Tibial artery (tissue), 4 donors: ENCODE measurements around the gene GLP2R.

Source experiments
- DNase-seq, 2 donors: peaks; one replicate each; pipeline ENCODE4 v3.0.0-alpha.2; 2019
- H3K27ac ChIP-seq, 2 donors: fragments of 200-600 bp; sonication (generic) in 1 of 2; 1 replicate in 1 of 2; 2 replicates in 1 of 2; pipeline ENCODE4 v1.5.1; 2018 to 2019; ENCODE audit warnings: mild to moderate bottlenecking in 1 of 2
- H3K27me3 ChIP-seq, 2 donors: fragments of 200-600 bp; sonication (generic) in 1 of 2; one replicate each; pipeline versions ENCODE4 v1.5.1 to v1.6.0; 2016 to 2019
- H3K36me3 ChIP-seq, 3 donors: fragments of 200-600 bp; sonication (generic) in 2 of 3; one replicate each; pipeline ENCODE4 v1.5.1; 2016 to 2019; ENCODE audit warnings: mild to moderate bottlenecking in 2 of 3
- H3K4me1 ChIP-seq, 4 donors: fragments of 200-600 bp; sonication (generic) in 2 of 4; 1 replicate in 3 of 4; 2 replicates in 1 of 4; pipeline ENCODE4 v1.5.1; 2016 to 2019
- H3K4me3 ChIP-seq, 2 donors: fragments of 200-600 bp; sonication (generic) in 1 of 2; 1 replicate in 1 of 2; 2 replicates in 1 of 2; pipeline ENCODE4 v1.5.1; 2018 to 2019; ENCODE audit warnings: mild to moderate bottlenecking in 2 of 2
- H3K9me3 ChIP-seq, 3 donors: fragments of 200-600 bp; sonication (generic) in 1 of 3; one replicate each; pipeline ENCODE4 v1.5.1; 2016 to 2019
- CTCF ChIP-seq, 2 experiments: fragments of 200-600 bp in 1 of 2; fragments of 450-650 bp in 1 of 2; IDR thresholded peaks; one replicate each; pipeline ENCODE4 v1.5.1; 2017 to 2019; ENCODE audit warnings: antibody characterized with exemption in 2 of 2, mild to moderate bottlenecking in 1 of 2, moderate library complexity in 1 of 2
- intact Hi-C: fragments of 100-400 bp; cut with DNase I; formaldehyde crosslinking; loops from one replicate; pipeline ENCODE4 v1.15.0; 2023; ENCODE audit warnings: low total_unique reads

The GLP2R gene

DNA sequence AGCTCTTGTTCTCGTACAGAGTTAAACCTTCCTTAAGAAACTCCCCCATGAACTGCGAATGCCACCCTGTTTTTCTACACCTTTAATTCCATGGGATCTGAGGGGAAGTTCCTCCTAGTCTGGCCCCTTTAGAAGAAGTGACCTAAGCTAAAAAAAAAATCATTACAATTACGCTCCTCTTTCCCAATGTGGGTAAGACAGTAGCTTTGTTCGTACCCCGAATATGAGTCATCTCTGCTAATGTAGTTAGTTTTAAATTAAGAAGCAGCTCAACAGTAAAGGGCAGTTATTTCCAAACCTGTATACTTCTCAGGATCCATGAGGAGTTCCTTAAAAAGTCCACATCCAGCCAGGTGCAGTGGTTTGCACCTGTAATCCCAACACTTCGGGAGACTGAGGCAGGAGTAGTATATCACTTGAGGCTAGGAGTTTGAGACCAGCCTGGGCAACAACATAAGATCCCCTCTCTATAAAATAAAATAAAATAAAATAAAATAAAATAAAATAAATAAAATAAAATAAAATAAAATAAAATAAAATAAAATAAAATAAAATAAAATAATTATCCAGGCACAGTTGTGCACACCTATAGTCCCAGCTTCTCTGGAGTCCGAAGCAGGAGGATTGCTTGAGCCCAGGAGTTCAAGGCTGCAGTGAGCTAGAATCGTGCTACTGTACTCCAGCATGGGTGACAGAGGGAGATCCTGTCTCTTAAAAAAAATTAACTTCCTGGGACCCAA is 53.2 kb downstream of the GLP2R start:
- Histone ChIP-seq H3K9me3 (peaks cover 0 to 18% (median 11%) of the 10 kb centered on the region in 3 donors), H3K4me1 (peaks cover 0 to 14% (median 0%) of the 10 kb centered on the region in 4 donors), H3K27ac (no peak overlapping the region), H3K27me3 (no peaks in the 10 kb centered on the region), H3K4me3 (no peak overlapping the region), H3K36me3 (no peaks in the 10 kb centered on the region)
- DNase-seq = no peak
- TF ChIP-seq CTCF (IDR thresholded peaks at IDR 0.05) = no peak
- intact Hi-C loops = no loop called here

GRCh38 chr17:9880582-9880999 is 54.9 kb downstream of the GLP2R start:
- Histone ChIP-seq H3K4me1 (peaks cover 0 to 7% (median 0%) of the 10 kb centered on the region in 4 donors), H3K27me3 (no peaks in the 10 kb centered on the region), H3K27ac (no peak overlapping the region), H3K36me3 (no peaks in the 10 kb centered on the region), H3K4me3 (no peak overlapping the region), H3K9me3 (peaks cover 0 to 18% (median 11%) of the 10 kb centered on the region in 3 donors)
- intact Hi-C loops = no loop called here
- no peak for TF ChIP-seq CTCF (IDR thresholded peaks at IDR 0.05)
- DNase-seq = no peak

DNA sequence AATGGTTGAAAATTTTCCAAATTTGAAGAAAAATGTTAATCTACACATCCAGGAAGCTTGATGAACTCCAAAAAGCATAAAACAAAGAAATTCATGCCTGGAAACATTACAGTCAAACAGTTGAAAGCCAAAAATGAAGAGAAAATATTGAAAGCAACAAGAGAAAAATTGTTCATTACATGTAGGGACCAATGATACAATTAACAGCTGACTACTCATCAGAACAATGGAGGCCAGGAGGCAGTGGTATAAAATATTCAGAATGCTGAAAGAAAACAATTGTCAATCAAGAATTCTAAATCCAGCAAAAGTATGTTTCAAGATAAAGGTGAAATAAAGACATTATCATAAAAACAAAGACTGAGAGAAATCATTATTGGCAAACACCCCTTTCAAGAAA is 57.7 kb downstream of the GLP2R start:
- H3K36me3 ChIP-seq = no peaks in the 10 kb centered on the region
- DNase-seq = no peak
- no peak overlapping the region for H3K4me3 ChIP-seq
- H3K27me3 ChIP-seq = no peaks in the 10 kb centered on the region
- H3K9me3 ChIP-seq = peaks cover 0 to 18% (median 11%) of the 10 kb centered on the region in 3 donors
- H3K4me1 ChIP-seq = no peaks in the 10 kb centered on the region
- H3K27ac ChIP-seq = no peak overlapping the region
- intact Hi-C loops = no loop called here
- no peak for TF ChIP-seq CTCF (IDR thresholded peaks at IDR 0.05)

GRCh38 chr17:9886141-9886930 is 60.6 kb downstream of the GLP2R start:
- Histone ChIP-seq H3K36me3 (no peaks in the 10 kb centered on the region), H3K27me3 (no peaks in the 10 kb centered on the region), H3K4me1 (no peaks in the 10 kb centered on the region), H3K4me3 (no peak overlapping the region), H3K9me3 (peaks cover 0 to 18% (median 11%) of the 10 kb centered on the region in 3 donors), H3K27ac (no peak overlapping the region)
- intact Hi-C loops = no loop called here
- no peak for TF ChIP-seq CTCF (IDR thresholded peaks at IDR 0.05)
- DNase-seq = no peak

GRCh38 chr17:9887508-9887907 is 61.8 kb downstream of the GLP2R start:
- Histone ChIP-seq H3K27me3 (no peaks in the 10 kb centered on the region), H3K9me3 (peaks cover 0 to 14% (median 5%) of the 10 kb centered on the region in 3 donors), H3K4me3 (no peak overlapping the region), H3K36me3 (no peaks in the 10 kb centered on the region), H3K4me1 (no peaks in the 10 kb centered on the region), H3K27ac (no peak overlapping the region)
- DNase-seq = no peak
- no peak for TF ChIP-seq CTCF (IDR thresholded peaks at IDR 0.05)
- intact Hi-C loops = no loop called here
